ENCODE data around the gene LTA. TPM values are rescaled to one million over a fixed set of nuclear protein-coding genes. Genes with fewer than 3 reads are reported as not detected.
A peak's percentile ranks its signal among the peaks of the same experiment; 100 is the strongest.

The LTA gene
- total and polyA plus RNA-seq, 12 donors = 0.06 to 0.86 (median 0.29) TPM; not detected in 8

DNA sequence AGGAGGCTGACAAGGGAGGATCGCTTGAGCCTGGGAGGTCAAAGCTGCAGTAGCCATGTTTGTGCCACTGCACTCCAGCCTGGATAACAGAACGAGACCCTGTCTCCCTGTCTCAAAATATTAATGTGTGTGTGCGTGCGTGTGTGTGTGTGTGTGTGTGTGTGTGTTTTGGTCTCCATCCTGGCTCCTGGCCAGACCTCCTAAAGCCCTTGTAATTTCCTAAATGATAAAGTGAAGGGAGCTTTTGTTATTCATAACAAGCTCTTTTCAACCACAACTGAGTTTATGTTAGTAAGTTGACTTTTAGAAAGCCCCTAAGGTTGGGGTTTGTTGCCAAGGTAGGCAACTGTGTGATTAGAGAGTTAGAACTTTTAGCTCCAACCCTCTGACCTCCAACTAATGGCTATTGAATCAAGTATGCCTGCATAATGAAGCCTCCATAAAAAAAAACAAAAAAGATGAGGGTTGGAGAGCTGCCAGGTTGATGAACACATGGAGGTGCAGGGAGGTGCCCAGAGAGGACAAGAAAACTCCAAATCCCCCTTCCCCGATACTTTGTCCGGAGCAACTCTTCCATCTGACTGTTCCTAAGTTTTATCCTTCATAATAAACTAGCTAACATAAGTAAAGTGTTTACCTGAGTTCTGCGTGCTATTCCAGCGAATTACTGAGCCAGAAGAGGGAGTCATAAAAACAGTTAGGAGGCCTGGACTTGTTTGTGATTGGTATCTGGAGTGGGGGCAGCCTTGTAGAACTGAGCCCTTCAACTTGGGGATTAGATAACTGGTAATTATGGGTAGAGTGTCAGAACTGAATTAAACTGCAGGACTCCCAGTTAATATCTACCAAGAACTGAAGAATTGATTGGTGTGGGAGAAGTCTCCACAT lies 37.7 kb downstream of the LTA start:
- Histone ChIP-seq H3K4me3 (no peak overlapping the region), H3K4me1 (peaks cover 0 to 7% (median 0%) of the 10 kb centered on the region in 9 donors), H3K36me3 (no peaks in the 10 kb centered on the region), H3K27ac (no peak overlapping the region), H3K27me3 (no peaks in the 10 kb centered on the region), H3K9me3 (no peaks in the 10 kb centered on the region)
- no peak for DNase-seq
- TF ChIP-seq, protein P1, sequence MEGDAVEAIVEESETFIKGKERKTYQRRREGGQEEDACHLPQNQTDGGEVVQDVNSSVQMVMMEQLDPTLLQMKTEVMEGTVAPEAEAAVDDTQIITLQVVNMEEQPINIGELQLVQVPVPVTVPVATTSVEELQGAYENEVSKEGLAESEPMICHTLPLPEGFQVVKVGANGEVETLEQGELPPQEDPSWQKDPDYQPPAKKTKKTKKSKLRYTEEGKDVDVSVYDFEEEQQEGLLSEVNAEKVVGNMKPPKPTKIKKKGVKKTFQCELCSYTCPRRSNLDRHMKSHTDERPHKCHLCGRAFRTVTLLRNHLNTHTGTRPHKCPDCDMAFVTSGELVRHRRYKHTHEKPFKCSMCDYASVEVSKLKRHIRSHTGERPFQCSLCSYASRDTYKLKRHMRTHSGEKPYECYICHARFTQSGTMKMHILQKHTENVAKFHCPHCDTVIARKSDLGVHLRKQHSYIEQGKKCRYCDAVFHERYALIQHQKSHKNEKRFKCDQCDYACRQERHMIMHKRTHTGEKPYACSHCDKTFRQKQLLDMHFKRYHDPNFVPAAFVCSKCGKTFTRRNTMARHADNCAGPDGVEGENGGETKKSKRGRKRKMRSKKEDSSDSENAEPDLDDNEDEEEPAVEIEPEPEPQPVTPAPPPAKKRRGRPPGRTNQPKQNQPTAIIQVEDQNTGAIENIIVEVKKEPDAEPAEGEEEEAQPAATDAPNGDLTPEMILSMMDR (IDR thresholded peaks at IDR 0.05) = no peak
- no peak for ATAC-seq
- intact Hi-C loops (cut with DNase I) = no loop called here
- 72 to 76% methylated on average over 8 of the region's 8 CpGs for WGBS, 2 donors

DNA sequence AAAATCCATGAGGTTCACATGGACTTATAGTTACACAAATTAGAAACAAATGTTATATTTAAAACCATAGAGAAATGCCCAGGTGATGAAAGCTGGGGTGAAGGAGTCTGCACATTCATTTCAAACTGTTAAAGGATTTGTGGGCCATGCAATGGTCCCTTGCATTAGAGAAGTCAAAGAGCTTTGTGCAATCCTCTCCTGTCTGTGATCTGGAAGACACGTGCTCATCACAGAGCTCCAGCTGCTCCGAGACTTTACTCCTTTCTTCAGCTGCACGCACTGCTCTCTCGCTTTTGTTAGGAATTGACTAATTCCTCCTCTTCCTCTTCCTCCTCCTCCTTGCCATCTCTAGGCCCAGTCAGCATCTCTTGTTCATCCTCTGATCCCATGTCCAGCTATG lies 38.9 kb downstream of the LTA start:
- H3K27me3 ChIP-seq = no peaks in the 10 kb centered on the region
- DNase-seq (no peak), ATAC-seq (peak in 1 of 8 donors; percentile 22)
- intact Hi-C loops (cut with DNase I) = no loop called here
- H3K9me3 ChIP-seq = no peaks in the 10 kb centered on the region
- TF ChIP-seq, protein P1 (IDR thresholded peaks at IDR 0.05) = no peak
- H3K36me3 ChIP-seq = no peaks in the 10 kb centered on the region
- WGBS, 2 donors = 67 to 73% methylated on average over 4 of the region's 4 CpGs
- no peak overlapping the region for H3K27ac ChIP-seq
- H3K4me1 ChIP-seq = peaks cover 0 to 7% (median 0%) of the 10 kb centered on the region in 9 donors
- no peak overlapping the region for H3K4me3 ChIP-seq

- TF ChIP-seq, protein P1 (IDR thresholded peaks at IDR 0.05) = no peak
- 78 to 81% methylated on average over 8 of the region's 8 CpGs for WGBS, 2 donors
- peak in 2 of 8 donors; percentile 42 to 52 for ATAC-seq
Observed at GRCh38 chr6:31614075-31614619, 42.1 kb downstream of the LTA start.

GRCh38 chr6:31614684-31615578 lies 42.8 kb downstream of the LTA start, which contains the start of gene AIF1:
TSS of gene AIF1 (plus strand) at chr6:31615234. CDS start at chr6:31615330, 96 bp downstream.
- Histone ChIP-seq H3K9me3 (no peaks in the 10 kb centered on the region), H3K27me3 (no peaks in the 10 kb centered on the region), H3K36me3 (no peaks in the 10 kb centered on the region), H3K4me1 (peaks cover 0 to 13% (median 5%) of the 10 kb centered on the region in 9 donors), H3K27ac (peak within 1 kb of the TSS in 5 of 10 donors; percentile 26 to 86 (median 37)), H3K4me3 (peak within 1 kb of the TSS in 6 of 10 donors; percentile 19 to 49 (median 28))
- intact Hi-C loops (cut with DNase I) = loop anchor here in 2 of 10 donors (5.0 kb wide), 1 partner anchor 68 kb away; the partner anchor contains the start of genes ATP6V1G2 (in 2 of the 2) and NFKBIL1 (in 2 of the 2)
- TF ChIP-seq, protein P1 (IDR thresholded peaks at IDR 0.05) = no peak
- DNase-seq (no peak), ATAC-seq (peak in 2 of 8 donors; percentile 26 to 31)
- 62 to 74% methylated on average over 6 of the region's 6 CpGs for WGBS, 2 donors

More at GRCh38 chr6:31614075-31614619, 42.1 kb downstream of the LTA start:
- intact Hi-C loops (cut with DNase I) = no loop called here
- no peaks in the 10 kb centered on the region for H3K9me3 ChIP-seq
- H3K36me3 ChIP-seq = no peaks in the 10 kb centered on the region
- peak overlapping the region in 1 of 10 donors; percentile 49 for H3K4me3 ChIP-seq
- no peaks in the 10 kb centered on the region for H3K27me3 ChIP-seq
- DNase-seq = no peak
- H3K4me1 ChIP-seq = peaks cover 0 to 7% (median under 1%) of the 10 kb centered on the region in 9 donors
- H3K27ac ChIP-seq = peak overlapping the region in 1 of 10 donors; percentile 86
